CD14-positive monocyte (primary cell): ENCODE data around the gene PLD3. TPM values are rescaled to one million over a fixed set of nuclear protein-coding genes. Genes with fewer than 3 reads are reported as not detected.
A peak's percentile ranks its signal among the peaks of the same experiment; 100 is the strongest.

Experiments
- DNase-seq, 3 donors: peaks; one replicate each; pipeline ENCODE4 v3.0.0-alpha.2; 2011 to 2022
- H2AFZ ChIP-seq: 2 replicates; pipeline ENCODE4 v1.6.0; 2012; ENCODE audit warnings: mild to moderate bottlenecking, low read depth, low read length, inconsistent platforms; ENCODE audit not compliant: insufficient read depth, poor library complexity, severe bottlenecking
- H3K27ac ChIP-seq, 2 donors: 1 replicate in 1 of 2; 2 replicates in 1 of 2; pipeline ENCODE4 v1.5.1; 2012 to 2013; ENCODE audit warnings: low read length in 2 of 2, control low read depth in 1 of 2, inconsistent platforms in 1 of 2, low read depth in 1 of 2, mild to moderate bottlenecking in 1 of 2
- H3K27me3 ChIP-seq, 2 donors: one replicate each; pipeline versions ENCODE4 v1.6.0 to v1.6.1; 2011 to 2013; ENCODE audit warnings: low read length in 2 of 2; ENCODE audit not compliant: control insufficient read depth in 2 of 2, insufficient read depth in 2 of 2
- H3K36me3 ChIP-seq, 2 donors: replicated peaks in 1 of 2; 1 replicate in 1 of 2; 2 replicates in 1 of 2; pipeline versions ENCODE4 v1.5.1 to v1.6.1; 2012 to 2013; ENCODE audit warnings: low read length in 2 of 2, control low read depth in 1 of 2, inconsistent platforms in 1 of 2, mild to moderate bottlenecking in 1 of 2; ENCODE audit not compliant: insufficient read depth in 2 of 2, control insufficient read depth in 1 of 2
- H3K4me1 ChIP-seq, 2 donors: 1 replicate in 1 of 2; 2 replicates in 1 of 2; pipeline versions ENCODE4 v1.5.1 to v1.6.1; 2012 to 2013; ENCODE audit warnings: low read length in 2 of 2, control low read depth in 1 of 2, inconsistent platforms in 1 of 2, mild to moderate bottlenecking in 1 of 2, moderate library complexity in 1 of 2; ENCODE audit not compliant: insufficient read depth in 2 of 2, control insufficient read depth in 1 of 2
- H3K4me2 ChIP-seq: replicated peaks from 2 replicates; pipeline ENCODE3; 2012; ENCODE audit warnings: low read length, moderate library complexity, mild to moderate bottlenecking; ENCODE audit not compliant: poor library complexity, severe bottlenecking; ENCODE audit errors: extremely low read depth
- H3K4me3 ChIP-seq, 3 experiments: fragments of 200-600 bp in 1 of 3; sonication (generic) in 1 of 3; replicated peaks in 1 of 3; 1 replicate in 2 of 3; 2 replicates in 1 of 3; pipeline ENCODE4 v1.5.1; 2011 to 2013; ENCODE audit warnings: low read length in 3 of 3, mild to moderate bottlenecking in 3 of 3, control low read depth in 2 of 3, low read depth in 2 of 3, inconsistent platforms in 1 of 3, moderate library complexity in 1 of 3
- H3K79me2 ChIP-seq: 2 replicates; pipeline ENCODE4 v1.6.0; 2012; ENCODE audit warnings: mild to moderate bottlenecking, control low read depth, inconsistent platforms, low read length, moderate library complexity; ENCODE audit not compliant: insufficient read depth
- H3K9ac ChIP-seq: 2 replicates; pipeline ENCODE4 v1.6.0; 2017; ENCODE audit warnings: low read length, mild to moderate bottlenecking; ENCODE audit not compliant: insufficient read depth, poor library complexity, severe bottlenecking
- H3K9me3 ChIP-seq, 2 donors: replicated peaks in 1 of 2; 1 replicate in 1 of 2; 2 replicates in 1 of 2; pipeline versions ENCODE4 v1.5.1 to v1.6.1; 2012 to 2013; ENCODE audit warnings: low read length in 2 of 2, control low read depth in 1 of 2; ENCODE audit not compliant: control insufficient read depth in 1 of 2, insufficient read depth in 1 of 2
- H4K20me1 ChIP-seq: 2 replicates; pipeline ENCODE4 v1.6.0; 2012; ENCODE audit warnings: mild to moderate bottlenecking, low read length, control low read depth, moderate library complexity; ENCODE audit not compliant: insufficient read depth
- H3K27ac Mint-ChIP-seq, 7 donors: one replicate each; pipeline ENCODE4 v1.8.0; 2020; ENCODE audit warnings: mild to moderate bottlenecking in 7 of 7, mixed read lengths in 7 of 7, moderate library complexity in 6 of 7, inconsistent platforms in 2 of 7
- H3K27me3 Mint-ChIP-seq, 3 donors: one replicate each; pipeline ENCODE4 v1.8.0; 2021 to 2022; ENCODE audit warnings: low read depth in 3 of 3, mild to moderate bottlenecking in 3 of 3, mixed read lengths in 3 of 3, moderate library complexity in 3 of 3, inconsistent platforms in 1 of 3
- H3K36me3 Mint-ChIP-seq, 2 donors: one replicate each; pipeline ENCODE4 v1.8.0; 2020; ENCODE audit warnings: mixed read lengths in 2 of 2, inconsistent platforms in 1 of 2, mild to moderate bottlenecking in 1 of 2
- H3K4me1 Mint-ChIP-seq: one replicate; pipeline ENCODE4 v1.8.0; 2020; ENCODE audit warnings: mild to moderate bottlenecking, mixed read lengths
- H3K4me3 Mint-ChIP-seq, 2 donors: one replicate each; pipeline ENCODE4 v1.8.0; 2020; ENCODE audit warnings: mild to moderate bottlenecking in 2 of 2, mixed read lengths in 2 of 2, moderate library complexity in 1 of 2
- H3K9me3 Mint-ChIP-seq, 7 donors: one replicate each; pipeline ENCODE4 v1.8.0; 2020 to 2022; ENCODE audit warnings: mixed read lengths in 7 of 7, mild to moderate bottlenecking in 6 of 7, moderate library complexity in 6 of 7, inconsistent platforms in 2 of 7
- CTCF ChIP-seq: fragments of 200-600 bp; IDR thresholded peaks from one replicate; pipeline ENCODE4 v1.8.0; 2022; ENCODE audit warnings: antibody characterized with exemption, mild to moderate bottlenecking
- WGBS: methylation state at CpG from one replicate; pipeline ENCODE4 v1.1.5; 2013; ENCODE audit warnings: missing lambda C conversion rate; ENCODE audit not compliant: insufficient coverage; 5-methylcytosine and 5-hydroxymethylcytosine counted together
- intact Hi-C, 2 donors: fragments of 100-400 bp; cut with micrococcal nuclease; formaldehyde crosslinking; loops; one replicate each; pipeline versions ENCODE4 v1.15.0 to v1.15.1; 2023
- polyA minus RNA-seq: library from RNA; depleted of rRNA, polyadenylated mRNA; stranded (reverse); fragments of >200 nt; gene quantifications from 2 replicates; pipeline ENCODE4 v1.2.3, GENCODE V29; 2012
- polyA plus RNA-seq, 3 donors: library from polyadenylated mRNA; depleted of rRNA in 1 of 3; unstranded in 2 of 3; stranded (reverse) in 1 of 3; fragments of 300-500 nt in 2 of 3; fragments of >200 nt in 1 of 3; fragmentation: Illumina TruSeq in 2 of 3; gene quantifications; 1 replicate in 2 of 3; 2 replicates in 1 of 3; pipeline ENCODE4 v1.2.3, GENCODE V29; 2012 to 2021
- total RNA-seq, 12 experiments: library from RNA in 1 of 12; stranded (reverse) in 1 of 12; fragments of 120-200 nt in 1 of 12; gene quantifications; one replicate each; pipeline ENCODE4 v1.2.4 and lab custom pipeline; 2013 to 2026; ENCODE audit warnings: mixed read lengths in 6 of 12, inconsistent platforms in 1 of 12

PLD3 gene
- total RNA-seq (2013), result 236 TPM
- polyA plus RNA-seq (100 to 1,000 TPM; 168 to 334 (median 170) TPM), polyA minus RNA-seq (218 and 361 TPM in 2 replicates), total RNA-seq (lab: John Stamatoyannopoulos, UW) (19.1 to 127 (median 78.0) reads per million in 11 experiments)

GRCh38 chr19:40348125-40348913, at the start of gene PLD3, which contains the start of gene C19orf47:
PLD3 (plus strand) TSS chr19:40348695; CDS start chr19:40366484, 17,789 bp downstream.
C19orf47 (minus strand) TSS chr19:40348397; CDS start chr19:40341857, 6,540 bp downstream.
- H3K4me1 Mint-ChIP-seq, result peaks cover 36% of the 10 kb centered on the region

More at GRCh38 chr19:40348125-40348913, at the start of gene PLD3, which contains the start of gene C19orf47:
- Histone ChIP-seq H4K20me1 (no peaks in the 10 kb centered on the region), H3K9ac (peak within 1 kb of the TSS; percentile 79), H3K9me3 (no peaks in the 10 kb centered on the region), H3K4me2 (peak within 1 kb of the TSS; percentile 83), H3K27ac (peak within 1 kb of the TSS; percentile 64 to 89), H3K4me1 (peaks cover 23 to 24% of the 10 kb centered on the region in 2 donors), H2AFZ (peak within 1 kb of the TSS; percentile 80), H3K4me3 (peak within 1 kb of the TSS; percentile 73 to 96 (median 91)), H3K36me3 (peaks cover 3% of the 10 kb centered on the region in 2 donors), H3K79me2 (peaks cover 54% of the 10 kb centered on the region), H3K27me3 (no peaks in the 10 kb centered on the region)
- H3K27ac Mint-ChIP-seq, result peak within 1 kb of the TSS; percentile 92 to 97 (median 95)
- WGBS, result under 1% methylated on average over 60 of the region's 77 CpGs
- H3K9me3 Mint-ChIP-seq, result peaks cover 0 to under 1% (median 0%) of the 10 kb centered on the region in 7 donors
- peak; percentile 99 to 100 (median 99) for DNase-seq
- H3K27me3 Mint-ChIP-seq, result no peaks in the 10 kb centered on the region
- intact Hi-C loops, result loop anchor here (1.0 to 5.0 kb wide), 3 partner anchors 12 to 54 kb away; no protein-coding TSS in a partner anchor
- no peak for TF ChIP-seq CTCF
- peak within 1 kb of the TSS; percentile 88 to 93 for H3K4me3 Mint-ChIP-seq
- peaks cover 13 to 31% of the 10 kb centered on the region in 2 donors for H3K36me3 Mint-ChIP-seq
